ENCODE measurements around the gene CDC42BPB.

GRCh38 chr14:102951034-102951433 lies 106.3 kb downstream of the CDC42BPB start:
- no peak for TF ChIP-seq POLR2A (IDR thresholded peaks at IDR 0.05)
- TF ChIP-seq CTCF (IDR thresholded peaks at IDR 0.05): no peak

Measured in breast epithelium (tissue), 3 donors.